GM18873 (cell line): ENCODE measurements around the gene RPL22.

Experiments used
- ATAC-seq: cut with Tn5 transposase; IDR thresholded peaks from one replicate; pipeline ENCODE4 v1.9.1; 2021; ENCODE audit warnings: mild to moderate bottlenecking, moderate library complexity, moderate number of reproducible peaks; ENCODE audit not compliant: unreplicated experiment, low FRiP score

The RPL22 gene

DNA sequence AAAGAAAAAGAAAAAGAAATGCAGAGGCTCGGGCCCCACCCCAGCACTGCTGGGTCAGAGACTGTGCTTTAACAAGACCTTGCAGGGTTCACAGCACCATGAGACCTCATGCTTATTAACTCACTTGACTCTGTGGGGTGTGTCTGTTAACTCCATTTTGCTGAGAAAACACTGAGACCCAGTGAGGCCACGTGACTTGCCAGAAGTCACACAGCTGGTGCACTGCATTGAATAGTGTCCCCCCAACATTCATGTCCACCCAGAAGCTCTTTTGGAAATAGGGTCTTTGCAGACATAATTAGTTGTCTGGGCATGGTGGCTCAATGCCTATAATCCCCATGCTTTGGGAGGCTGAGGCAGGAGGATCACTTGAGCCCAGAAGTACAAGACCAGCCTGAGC, 59.0 kb downstream of the RPL22 start:
- ATAC-seq = no peak

DNA sequence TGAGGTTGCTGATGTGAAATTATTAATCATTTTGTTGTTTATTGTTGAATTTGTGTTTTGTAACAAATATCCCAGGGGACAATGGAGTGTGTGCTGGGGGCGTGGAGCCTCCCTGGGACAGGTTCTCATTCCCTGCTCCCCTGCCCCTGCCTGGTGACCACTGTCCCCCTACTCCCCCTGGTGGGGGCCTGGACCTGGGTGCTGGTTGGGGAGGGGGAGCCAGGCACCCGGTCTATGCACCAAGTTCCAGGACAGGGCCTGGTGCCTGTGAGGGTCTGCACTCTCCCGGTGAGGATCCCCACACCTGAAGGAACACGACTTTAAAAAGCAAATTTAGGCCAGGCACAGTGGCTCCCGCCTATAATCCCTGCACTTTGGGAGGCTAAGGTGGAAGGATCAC, 61.6 kb downstream of the RPL22 start:
- no peak for ATAC-seq

DNA sequence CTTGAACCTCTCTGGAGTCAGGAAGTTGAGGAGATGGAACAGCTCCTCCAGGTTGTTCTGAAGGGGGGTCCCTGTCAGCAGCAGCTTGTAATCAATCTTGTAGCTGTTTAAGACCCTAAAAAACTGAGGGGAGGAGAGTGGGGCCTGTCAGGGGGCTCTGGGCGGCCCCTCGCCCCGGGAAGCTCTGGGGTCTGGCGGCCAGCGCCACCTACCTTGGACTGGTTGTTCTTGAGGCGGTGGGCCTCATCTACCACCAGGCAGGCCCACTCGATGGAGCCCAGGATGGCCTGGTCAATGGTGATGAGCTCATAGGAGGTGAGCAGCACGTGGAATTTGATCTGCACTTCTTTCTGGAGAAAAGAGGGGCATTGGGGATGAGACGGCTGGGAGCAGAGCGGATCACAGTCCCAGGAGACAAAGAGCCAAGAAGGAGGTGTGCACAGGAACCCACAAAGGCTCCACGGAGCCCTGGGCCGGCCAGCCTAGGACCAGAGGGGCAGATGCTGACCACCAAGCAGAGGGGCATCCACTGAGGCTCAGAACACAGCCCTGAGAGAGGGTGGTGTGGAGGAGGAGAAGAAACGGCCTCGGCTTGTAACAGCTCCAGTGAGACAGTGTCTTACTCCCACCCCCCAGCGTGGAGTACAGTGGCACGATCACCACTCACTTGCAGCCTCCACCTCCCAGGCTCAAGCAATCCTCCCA, 62.7 kb downstream of the RPL22 start:
- ATAC-seq = no peak
